ENCODE results near the gene PSME1.

Gene PSME1

GRCh38 chr14:24135834-24136683 lies at the start of gene PSME1:
TSS of gene PSME1 (plus strand) at chr14:24136194. CDS start at chr14:24136263, 69 bp downstream.
- Histone ChIP-seq H3K4me1 (ENCODE audit: control insufficient read depth in 1 of 2, insufficient read depth in 1 of 2, low read depth in 1 of 2, low read length in 1 of 2) (peaks cover 34 to 43% of the 10 kb centered on the region in 2 experiments), H3K9me3 (no peaks in the 10 kb centered on the region), H3K27me3 (no peaks in the 10 kb centered on the region), H3K4me3 (ENCODE audit: low read depth in 1 of 2, low read length in 1 of 2) (peak within 1 kb of the TSS; percentile 88 to 98), H3K36me3 (peaks cover 39% of the 10 kb centered on the region), H3K27ac (peak within 1 kb of the TSS; percentile 94)
- TF ChIP-seq CTCF (IDR thresholded peaks at IDR 0.05): peak; percentile 43

- H3K27ac ChIP-seq: no peak overlapping the region
Observed at GRCh38 chr14:24087004-24087403, 49.0 kb upstream of the PSME1 start.

GRCh38 chr14:24088095-24088494 lies 47.9 kb upstream of the PSME1 start:
- Histone ChIP-seq H3K9me3 (no peaks in the 10 kb centered on the region), H3K4me1 (ENCODE audit: control insufficient read depth in 1 of 2, insufficient read depth in 1 of 2, low read depth in 1 of 2, low read length in 1 of 2) (no peaks in the 10 kb centered on the region), H3K36me3 (no peaks in the 10 kb centered on the region), H3K4me3 (ENCODE audit: low read depth in 1 of 2, low read length in 1 of 2) (no peak overlapping the region), H3K27ac (no peak overlapping the region), H3K27me3 (peaks cover 13% of the 10 kb centered on the region)
- TF ChIP-seq CTCF (IDR thresholded peaks at IDR 0.05): no peak

More at GRCh38 chr14:24087004-24087403, 49.0 kb upstream of the PSME1 start:
- Histone ChIP-seq H3K36me3 (no peaks in the 10 kb centered on the region), H3K27me3 (peaks cover 22% of the 10 kb centered on the region), H3K9me3 (no peaks in the 10 kb centered on the region), H3K4me1 (ENCODE audit: control insufficient read depth in 1 of 2, insufficient read depth in 1 of 2, low read depth in 1 of 2, low read length in 1 of 2) (no peaks in the 10 kb centered on the region), H3K4me3 (ENCODE audit: low read depth in 1 of 2, low read length in 1 of 2) (no peak overlapping the region)
- no peak for TF ChIP-seq CTCF (IDR thresholded peaks at IDR 0.05)

GRCh38 chr14:24089890-24090289 lies 46.1 kb upstream of the PSME1 start:
- H3K27ac ChIP-seq: no peak overlapping the region
- no peak for TF ChIP-seq CTCF (IDR thresholded peaks at IDR 0.05)

GRCh38 chr14:24092110-24092504 lies 43.9 kb upstream of the PSME1 start:
- TF ChIP-seq CTCF (IDR thresholded peaks at IDR 0.05): no peak
- peaks cover 11 to 14% of the 10 kb centered on the region in 2 experiments for H3K4me1 ChIP-seq (ENCODE audit: control insufficient read depth in 1 of 2, insufficient read depth in 1 of 2, low read depth in 1 of 2, low read length in 1 of 2)
- no peaks in the 10 kb centered on the region for H3K9me3 ChIP-seq
- H3K4me3 ChIP-seq (ENCODE audit: low read depth in 1 of 2, low read length in 1 of 2): no peak overlapping the region
- H3K27me3 ChIP-seq: peaks cover 29% of the 10 kb centered on the region
- no peaks in the 10 kb centered on the region for H3K36me3 ChIP-seq
- H3K27ac ChIP-seq: no peak overlapping the region

More at GRCh38 chr14:24089890-24090289, 46.1 kb upstream of the PSME1 start:
- Histone ChIP-seq H3K4me1 (ENCODE audit: control insufficient read depth in 1 of 2, insufficient read depth in 1 of 2, low read depth in 1 of 2, low read length in 1 of 2) (peaks cover 10 to 12% of the 10 kb centered on the region in 2 experiments), H3K4me3 (ENCODE audit: low read depth in 1 of 2, low read length in 1 of 2) (no peak overlapping the region), H3K9me3 (no peaks in the 10 kb centered on the region), H3K36me3 (no peaks in the 10 kb centered on the region), H3K27me3 (peaks cover 10% of the 10 kb centered on the region)

All from neutrophil (primary cell).